Left kidney (tissue), 2 donors: ENCODE data around the gene HS3ST4. TPM values are rescaled to one million over a fixed set of nuclear protein-coding genes. Genes with fewer than 3 reads are reported as not detected.
"Not testable (repeated sequence)": the region's sequence is repeated elsewhere in the genome, so short reads cannot be mapped to it uniquely, and the experiment has no call there.

Experiments
- DNase-seq: peaks from one replicate; pipeline ENCODE4 v3.0.0-alpha.2; 2013
- polyA plus RNA-seq: library from polyadenylated mRNA; unstranded; fragments of 120-200 nt; gene quantifications from one replicate; pipeline ENCODE4 v1.2.1, GENCODE V29; 2013; ENCODE audit not compliant: insufficient read length

The HS3ST4 gene
- polyA plus RNA-seq, 1 donor: 0.88 TPM

DNA sequence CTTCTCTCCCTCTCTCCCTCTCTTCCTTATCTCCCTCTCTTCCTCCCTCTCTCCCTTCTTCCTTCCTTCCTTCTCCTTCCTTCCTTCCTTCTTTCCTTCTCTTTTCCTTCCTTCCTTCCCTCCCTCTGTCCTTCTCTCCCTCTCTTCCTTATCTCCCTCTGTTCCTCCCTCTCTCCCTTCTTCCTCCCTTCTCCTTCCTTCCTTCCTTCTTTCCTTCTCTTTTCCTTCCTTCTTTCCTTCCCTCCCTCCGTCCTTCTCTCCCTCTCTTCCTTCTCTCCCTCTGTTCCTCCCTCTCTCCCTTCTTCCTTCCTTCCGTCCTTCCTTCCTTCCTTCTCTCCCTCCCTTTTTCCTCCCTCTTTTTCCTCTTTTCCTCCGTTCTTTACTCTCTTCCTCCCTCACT is 38.6 kb downstream of the HS3ST4 start:
- no peak for DNase-seq

- DNase-seq: no peak
Measured at GRCh38 chr16:25734430-25735385, 42.9 kb downstream of the HS3ST4 start.

DNA sequence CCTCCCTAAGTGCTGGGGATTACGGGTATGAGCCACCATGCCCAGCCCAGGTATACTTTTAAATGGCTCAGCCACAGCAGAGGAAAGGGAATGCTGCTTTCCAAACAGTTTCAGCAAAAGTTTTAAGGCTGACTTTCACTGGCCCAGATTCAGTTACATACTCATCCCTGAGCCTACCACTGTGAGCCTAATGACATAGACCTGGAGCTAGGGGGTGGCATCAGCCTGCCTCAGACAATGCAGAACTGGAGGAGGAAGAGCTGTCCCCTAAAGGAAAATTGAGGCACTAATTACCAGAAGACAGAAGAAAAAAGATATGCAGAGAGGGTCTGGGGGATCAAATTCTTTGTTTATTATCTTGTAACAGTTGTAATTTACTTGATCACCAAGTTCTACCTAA is 43.9 kb downstream of the HS3ST4 start:
- DNase-seq: no peak

- DNase-seq: peak; percentile 26
Measured at GRCh38 chr16:25747160-25747758, 55.5 kb downstream of the HS3ST4 start.

GRCh38 chr16:25748092-25748654 is 56.4 kb downstream of the HS3ST4 start:
- no peak for DNase-seq

- no peak for DNase-seq
Measured at GRCh38 chr16:25750488-25751216, 58.9 kb downstream of the HS3ST4 start.

DNA sequence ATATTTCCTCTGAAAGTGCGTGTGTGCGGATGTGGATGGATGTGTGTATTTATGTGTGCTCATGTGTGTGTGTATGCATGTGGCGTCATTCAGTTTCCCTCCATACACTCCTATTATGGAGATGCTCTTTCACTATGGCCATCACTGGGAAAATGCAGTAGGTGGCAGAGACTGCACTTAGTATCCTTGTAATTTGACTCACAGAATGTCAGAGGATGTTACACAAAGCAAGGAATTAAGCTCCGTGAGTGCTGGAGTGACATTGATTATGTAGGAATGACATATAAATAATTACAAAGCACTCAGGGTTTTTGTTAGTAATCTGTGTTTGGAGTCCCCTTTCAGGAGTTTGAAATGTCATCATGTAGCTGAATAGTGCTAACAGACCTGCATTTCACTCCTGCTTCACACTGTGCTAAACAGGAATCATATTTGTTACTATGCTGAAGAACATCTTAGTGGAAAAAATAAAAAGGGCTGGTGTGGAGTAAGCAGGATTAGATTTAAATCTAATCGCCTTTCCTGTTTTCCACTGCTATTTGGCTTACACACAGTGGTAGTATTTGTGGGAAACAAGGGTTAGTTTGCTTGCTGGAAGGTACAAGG is 59.6 kb downstream of the HS3ST4 start:
- no peak for DNase-seq

DNA sequence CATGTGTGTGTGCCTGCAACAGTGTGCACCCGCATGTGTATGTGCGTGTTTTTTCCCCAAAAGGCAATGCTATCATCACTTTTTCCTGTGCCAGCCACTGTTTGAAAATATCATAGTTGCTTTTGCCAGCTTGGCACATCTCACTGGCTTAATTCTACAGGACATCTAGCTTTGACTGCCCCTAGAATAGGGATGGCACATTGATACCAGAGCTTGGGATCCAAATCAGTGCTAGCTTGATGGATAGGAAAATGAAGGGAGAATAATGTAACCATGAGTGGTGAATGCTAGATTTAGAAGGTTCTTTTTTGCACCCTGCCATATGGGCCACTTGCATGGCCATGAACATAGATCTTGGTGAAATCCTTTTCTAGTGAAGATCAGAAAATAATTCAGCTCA is 72.7 kb downstream of the HS3ST4 start:
- DNase-seq: no peak

GRCh38 chr16:25771216-25771615 is 79.5 kb downstream of the HS3ST4 start:
- no peak for DNase-seq

DNA sequence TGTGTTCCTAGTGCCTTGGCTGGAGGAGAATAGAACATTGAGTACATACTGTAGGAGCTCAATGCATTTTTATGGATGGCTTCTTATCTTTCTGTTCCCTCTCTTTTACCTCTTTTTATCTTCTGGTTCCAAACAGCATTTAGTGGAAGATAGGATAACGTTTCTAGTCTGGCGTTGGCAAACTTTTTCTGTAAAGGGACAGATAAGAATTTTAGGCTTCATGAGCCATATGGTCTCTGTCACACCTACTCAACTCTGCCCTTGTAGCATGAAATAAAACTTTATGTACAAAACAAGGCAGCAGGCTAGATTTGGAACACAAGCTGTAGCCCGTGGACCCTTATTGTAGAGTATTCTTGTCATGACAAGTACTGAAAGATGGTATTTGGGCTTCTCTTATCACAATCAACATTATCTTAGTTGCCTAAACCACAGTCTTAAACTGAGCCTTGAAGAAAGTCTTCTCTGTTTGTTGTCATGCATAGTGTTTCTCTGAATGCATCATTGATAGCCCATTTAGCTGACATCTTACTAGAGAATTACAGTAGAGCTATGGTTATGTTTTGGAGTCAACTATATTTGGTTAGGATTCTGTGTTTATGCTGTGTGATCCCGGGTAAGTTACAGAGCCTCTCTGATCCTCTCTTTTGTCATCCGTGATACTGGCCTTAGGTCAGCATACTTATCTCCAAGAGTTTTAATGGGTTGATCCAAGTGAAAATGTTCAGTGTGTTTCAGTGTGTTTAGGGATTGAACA is 80.2 kb downstream of the HS3ST4 start:
- no peak for DNase-seq

DNA sequence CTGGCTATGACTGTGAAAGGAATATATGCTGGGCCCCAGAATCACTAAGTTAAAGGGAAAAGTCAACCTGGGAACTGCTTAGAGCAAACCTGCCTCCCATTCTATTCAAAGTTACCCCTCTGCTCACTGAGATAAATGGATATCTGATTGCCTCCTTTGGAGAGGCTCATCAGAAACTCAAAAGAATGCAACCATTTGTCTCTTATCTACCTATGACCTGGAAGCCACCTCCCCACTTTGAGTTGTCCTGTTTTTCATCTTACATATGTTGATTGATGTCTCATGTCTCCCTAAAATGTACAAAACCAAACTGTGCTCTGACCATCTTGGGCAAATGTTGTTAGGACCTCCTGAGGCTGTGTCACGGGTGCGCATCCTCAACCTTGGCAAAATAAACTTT is 84.5 kb downstream of the HS3ST4 start:
- not testable (repeated sequence) for DNase-seq

DNA sequence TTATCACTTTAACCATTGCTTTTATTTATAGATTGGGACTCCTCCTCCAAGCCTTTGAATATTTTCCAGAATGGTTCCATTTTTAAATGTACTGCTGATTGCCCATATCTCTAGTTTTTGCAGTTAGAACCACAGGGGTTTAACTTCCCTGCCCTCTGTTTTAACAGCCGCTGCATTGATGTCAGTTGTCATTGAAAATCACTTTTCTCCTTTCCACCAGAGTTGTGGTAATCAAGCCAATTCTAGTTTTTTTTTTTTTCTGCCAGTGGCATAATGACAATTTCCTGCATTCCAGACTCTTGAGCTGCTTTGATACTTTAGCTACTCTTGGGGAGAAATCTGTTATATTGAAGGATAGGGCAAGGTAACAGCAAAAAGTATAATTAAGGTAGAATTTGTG is 91.5 kb downstream of the HS3ST4 start:
- no peak for DNase-seq

- DNase-seq: no peak
Measured at GRCh38 chr16:25785361-25785760, 93.6 kb downstream of the HS3ST4 start.

DNA sequence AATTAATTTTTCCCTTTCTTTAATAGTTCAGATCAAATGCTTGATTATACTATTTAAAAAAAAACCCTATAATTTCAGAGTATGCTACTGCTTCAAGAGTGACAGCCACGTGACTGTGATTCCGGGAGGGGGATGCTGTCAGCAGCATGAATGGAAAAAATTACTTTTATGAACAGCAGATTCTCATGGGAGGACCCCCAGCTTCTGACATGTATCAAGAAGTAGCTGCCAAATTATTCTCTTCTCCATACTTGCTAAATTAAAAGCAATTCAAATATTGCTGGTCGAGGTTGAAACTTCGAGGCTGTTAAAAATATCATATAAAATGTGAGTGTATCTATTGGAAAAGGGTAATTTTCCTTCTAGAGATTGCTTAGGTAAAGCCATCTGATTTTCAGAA is 95.0 kb downstream of the HS3ST4 start:
- DNase-seq: no peak

DNA sequence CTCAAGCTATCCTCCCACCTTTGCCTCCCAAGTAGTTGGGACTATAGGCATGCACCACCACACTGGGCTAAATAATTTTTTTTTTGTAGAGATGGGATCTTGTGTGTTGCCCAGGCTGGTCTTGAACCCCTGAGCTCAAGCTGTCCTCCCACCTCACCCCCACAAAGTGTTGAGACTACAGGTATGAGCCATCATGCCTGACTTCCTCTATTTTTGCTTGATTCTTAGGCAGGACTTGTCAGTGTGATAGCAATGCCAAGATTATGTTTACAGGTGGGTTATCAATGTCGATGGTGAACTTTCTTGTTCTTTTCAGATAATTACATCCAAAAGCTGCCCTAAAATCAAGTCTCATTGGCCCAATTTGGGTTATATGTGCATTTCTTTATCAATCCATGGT is 96.9 kb downstream of the HS3ST4 start:
- no peak for DNase-seq

DNA sequence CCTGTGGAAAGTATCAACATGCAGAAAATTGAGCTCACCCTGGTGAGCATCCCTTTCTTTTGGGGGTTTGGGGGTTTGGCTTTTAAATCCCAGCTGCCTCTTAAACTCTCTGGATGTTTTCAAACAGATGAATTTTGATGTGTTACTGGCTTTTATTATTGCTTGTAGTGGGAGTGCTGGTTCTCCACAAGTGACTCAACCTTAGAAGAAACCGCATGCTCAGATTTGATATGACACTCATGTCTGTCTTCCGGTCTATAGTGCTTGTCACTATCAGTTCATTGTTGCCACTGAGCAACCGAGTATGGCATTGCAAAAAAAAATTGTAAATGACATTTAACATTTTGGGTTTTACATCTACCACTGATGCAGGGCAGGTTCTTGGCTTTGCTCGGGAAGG is 104.5 kb downstream of the HS3ST4 start:
- DNase-seq: no peak

DNA sequence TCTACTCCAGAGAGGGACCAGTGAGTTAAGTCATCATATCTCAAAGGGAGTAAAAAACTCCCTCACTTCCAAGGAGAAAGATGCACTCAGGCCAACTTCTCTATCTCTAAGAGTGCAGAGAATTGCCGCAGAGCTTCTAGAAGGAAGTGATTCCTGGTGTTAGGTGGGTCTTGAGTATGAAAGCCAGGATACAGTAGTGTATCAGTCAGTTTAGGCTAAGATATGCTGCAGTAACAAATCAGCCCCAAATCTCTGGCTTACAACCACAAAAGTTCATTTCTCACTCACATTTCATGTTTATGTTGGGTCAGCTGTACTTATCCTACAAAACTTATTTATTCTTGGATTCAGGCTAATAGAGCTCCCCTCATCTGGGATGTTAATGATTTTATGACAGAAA is 106.3 kb downstream of the HS3ST4 start:
- DNase-seq: no peak

- no peak for DNase-seq
Measured at GRCh38 chr16:25799816-25800215, 108.1 kb downstream of the HS3ST4 start.

- no peak for DNase-seq
Measured at GRCh38 chr16:25812215-25812614, 120.5 kb downstream of the HS3ST4 start.

GRCh38 chr16:25817295-25817694 is 125.5 kb downstream of the HS3ST4 start:
- no peak for DNase-seq

DNA sequence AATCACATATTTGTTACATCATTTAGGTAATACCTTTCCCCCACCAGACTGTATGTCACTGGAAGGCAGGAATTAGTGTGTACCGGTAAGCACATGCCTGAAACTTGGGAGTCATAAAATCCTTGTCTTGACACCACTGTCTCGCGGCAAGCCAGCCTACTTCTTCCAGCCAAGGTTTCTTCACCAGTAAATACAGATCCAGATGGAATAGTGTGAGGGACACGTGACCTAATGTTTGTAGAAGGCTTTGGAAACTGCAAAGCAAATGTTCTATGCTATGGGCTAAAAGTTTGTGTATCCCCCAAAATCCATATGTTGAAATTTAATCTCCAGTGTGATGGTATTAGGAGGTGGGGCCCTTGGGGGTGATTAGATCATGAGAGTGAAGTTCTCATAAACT is 126.1 kb downstream of the HS3ST4 start:
- DNase-seq: no peak
